GM12891 (cell line): ENCODE results near the gene TMEM184B.

ENCODE experiments used
- PAX5 ChIP-seq: IDR thresholded peaks from 2 replicates; pipeline ENCODE4 v1.6.1; 2011; ENCODE audit warnings: low read length, moderate library complexity, mild to moderate bottlenecking; ENCODE audit not compliant: insufficient read depth, severe bottlenecking
- POLR2A ChIP-seq: IDR thresholded peaks from 2 replicates; pipeline ENCODE4 v1.6.1; 2011; ENCODE audit warnings: low read depth, low read length, control low read depth
- POLR2AphosphoS5 ChIP-seq: IDR thresholded peaks from 2 replicates; pipeline ENCODE4 v1.6.1; 2011; ENCODE audit warnings: low read depth, low read length, control low read depth
- POU2F2 ChIP-seq: IDR thresholded peaks from 2 replicates; pipeline ENCODE4 v1.6.1; 2011; ENCODE audit warnings: low read depth, mild to moderate bottlenecking, control low read depth, low read length, moderate library complexity
- SPI1 ChIP-seq: IDR thresholded peaks from 2 replicates; pipeline ENCODE4 v1.6.1; 2011; ENCODE audit warnings: low read depth, low read length, control low read depth
- TAF1 ChIP-seq: IDR thresholded peaks from 2 replicates; pipeline ENCODE4 v1.6.1; 2011; ENCODE audit warnings: low read depth, low read length, control low read depth

DNA sequence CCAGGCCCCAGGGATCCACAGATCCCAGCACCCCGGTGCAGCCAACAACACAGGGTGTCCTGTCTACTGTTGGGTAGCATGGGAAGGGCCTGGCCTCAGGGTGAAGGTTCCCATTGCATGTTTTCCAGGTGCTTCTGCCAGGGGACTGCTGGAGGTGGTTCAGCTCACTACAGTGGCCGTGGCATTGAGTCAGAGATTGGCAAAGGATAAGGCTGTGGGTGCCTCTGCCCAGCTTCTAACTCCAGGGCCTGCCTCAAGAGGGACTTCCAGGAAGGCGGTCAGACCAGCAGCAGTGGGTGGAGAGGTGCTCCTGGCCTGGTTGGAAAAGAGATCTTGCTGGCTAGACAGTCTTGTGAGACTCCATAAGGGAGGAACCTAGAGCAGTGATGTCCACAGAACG lies 23.6 kb upstream of the TMEM184B start:
- TF ChIP-seq POLR2A (no peak), TAF1 (no peak), POLR2AphosphoS5 (no peak), POU2F2 (no peak), PAX5 (no peak), SPI1 (no peak)
